ENCODE data around the gene C3orf33.

The C3orf33 gene

DNA sequence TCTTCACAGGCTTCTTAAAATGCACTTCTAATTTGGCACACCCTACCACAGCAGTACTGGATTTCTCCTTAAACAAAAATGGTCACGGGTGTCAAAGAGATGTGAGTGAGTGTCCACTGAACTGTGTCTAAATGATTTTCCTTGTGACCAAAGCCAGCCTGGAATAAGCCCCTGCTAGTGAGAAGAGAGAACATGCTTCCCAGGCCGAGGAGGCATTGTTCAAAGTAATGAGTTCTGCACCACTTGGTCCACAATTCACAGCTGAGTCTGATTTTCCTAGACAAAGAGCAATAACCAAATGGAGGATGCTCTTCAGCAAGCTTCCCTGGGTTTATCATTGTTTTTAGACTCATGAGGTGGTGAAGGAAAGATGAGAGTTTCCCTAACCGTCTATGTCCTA lies 65.0 kb downstream of the C3orf33 start:
- DNase-seq = no peak

DNA sequence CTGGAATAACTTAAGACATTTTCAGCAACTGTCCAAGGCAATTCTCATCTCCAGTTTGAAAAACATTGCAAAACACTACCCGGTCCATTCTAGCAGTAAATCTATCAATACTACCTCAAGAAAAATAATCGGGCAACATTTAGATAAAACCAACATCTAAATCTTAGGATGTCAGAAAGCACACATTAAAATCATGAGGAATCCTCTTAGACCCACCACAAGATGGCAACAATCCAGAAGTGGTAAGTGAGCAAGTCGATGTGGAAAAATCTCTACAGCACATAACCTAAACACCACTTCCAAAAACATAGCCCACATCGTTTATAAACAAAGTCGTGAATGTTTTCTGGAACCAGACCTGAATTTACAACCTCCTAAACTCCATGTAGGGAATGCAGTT lies 66.9 kb downstream of the C3orf33 start:
- DNase-seq = no peak

DNA sequence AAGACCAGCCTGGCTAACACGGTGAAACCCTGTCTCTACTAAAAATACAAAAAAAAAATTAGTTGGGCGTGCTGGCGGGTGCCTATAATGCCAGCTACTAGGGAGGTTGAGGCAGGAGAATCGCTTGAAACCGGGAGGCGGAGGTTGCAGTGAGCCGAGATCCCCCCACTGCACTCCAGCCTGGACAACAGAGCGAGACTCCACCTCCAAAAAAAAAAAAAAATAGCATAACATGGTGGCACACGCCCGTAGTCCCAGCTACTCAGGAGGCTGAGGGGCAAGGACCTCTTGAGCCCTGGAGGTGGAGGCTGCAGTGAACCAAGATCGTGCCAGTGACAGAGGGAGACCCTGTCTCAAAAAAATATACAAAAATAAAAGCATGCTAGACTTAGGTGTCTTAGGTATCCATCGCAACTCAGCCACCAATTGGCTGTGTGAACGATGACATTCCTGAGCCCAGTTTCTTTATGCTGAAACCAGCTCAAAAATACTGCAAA lies 67.5 kb downstream of the C3orf33 start:
- DNase-seq = no peak

- no peak for DNase-seq
Measured at GRCh38 chr3:155737844-155738460, 68.1 kb downstream of the C3orf33 start.

DNA sequence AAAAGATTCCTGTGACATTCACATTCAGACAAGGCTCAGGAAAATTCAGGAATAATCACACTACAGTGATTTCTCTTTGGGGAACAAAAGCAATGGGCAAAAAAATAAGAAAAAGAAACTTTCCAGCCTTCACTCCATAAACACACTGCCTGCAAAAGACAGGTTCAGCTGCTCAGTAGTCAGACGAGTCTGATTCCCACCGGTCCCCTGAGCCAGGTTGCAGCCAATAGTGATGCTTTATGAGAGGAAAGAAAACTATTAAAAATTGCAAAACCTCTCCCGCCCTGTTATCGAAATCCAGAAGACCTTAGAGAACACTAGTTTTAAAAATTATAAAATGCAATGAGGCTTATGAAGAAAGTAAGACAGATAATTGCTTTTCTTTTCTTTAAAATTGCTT lies 69.7 kb downstream of the C3orf33 start:
- no peak for DNase-seq

GRCh38 chr3:155730843-155731242 lies 75.2 kb downstream of the C3orf33 start:
- no peak for DNase-seq

DNA sequence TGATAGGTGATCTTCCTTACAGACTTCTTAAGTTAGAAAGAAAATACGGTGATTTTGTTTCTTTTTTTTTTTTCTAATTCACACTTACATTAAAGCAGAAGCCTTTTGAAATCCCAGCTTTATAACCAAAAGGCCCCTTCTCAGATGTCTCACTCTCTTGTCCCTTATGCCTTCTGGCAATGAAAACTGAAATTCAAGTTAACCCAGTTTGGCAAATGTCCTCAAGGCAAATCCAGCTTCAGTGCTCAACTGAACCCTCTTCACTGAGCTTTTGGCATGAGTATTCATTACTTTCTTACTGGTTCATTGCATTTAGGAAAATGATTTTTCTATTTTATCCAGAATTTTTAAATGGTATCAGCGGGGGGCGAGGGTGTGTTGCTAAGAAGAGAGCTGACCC lies 78.2 kb downstream of the C3orf33 start:
- no peak for DNase-seq

DNA sequence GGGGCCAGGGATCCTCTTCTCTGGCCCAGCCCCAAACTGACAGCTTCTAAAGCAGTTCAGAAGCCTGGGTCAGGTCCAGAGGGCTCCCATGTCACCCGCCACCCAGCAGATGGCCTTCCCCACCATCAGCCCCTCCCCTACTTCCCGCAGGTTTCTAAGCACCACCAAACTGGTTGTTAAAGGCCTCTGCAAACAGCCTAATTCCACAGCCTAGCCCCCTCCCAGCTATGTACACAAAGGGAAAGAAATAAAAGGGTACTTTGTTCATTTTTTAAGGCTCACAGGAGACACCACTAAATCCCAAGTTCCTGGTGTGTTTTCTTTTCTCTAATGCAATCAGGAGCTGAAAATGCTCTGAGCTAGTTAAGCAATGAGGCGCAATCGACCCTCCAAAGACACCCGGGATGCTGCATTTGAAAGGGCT lies 91.8 kb downstream of the C3orf33 start:
- no peak for DNase-seq

Data from stimulated activated CD4-positive, alpha-beta T cell treated with anti-CD3 and anti-CD28 coated beads, Interleukin-4, amount 100 ng/mL, for 4 hours (primary cell).